GM06990 (cell line): ENCODE data around the gene TMEM30A.

Experiments used
- DNase-seq: peaks from one replicate; pipeline ENCODE4 v3.0.0-alpha.2; 2011; ENCODE audit not compliant: insufficient read length; ENCODE audit errors: extremely low read depth
- H3K27me3 ChIP-seq: replicated peaks from 2 replicates; pipeline ENCODE4 v1.6.0; 2011; ENCODE audit warnings: low read length; ENCODE audit not compliant: control insufficient read depth, insufficient read depth
- H3K36me3 ChIP-seq: 2 replicates; pipeline ENCODE4 v1.5.1; 2011; ENCODE audit warnings: low read length; ENCODE audit not compliant: control insufficient read depth, insufficient read depth
- H3K4me3 ChIP-seq: replicated peaks from 2 replicates; pipeline ENCODE4 v1.5.1; 2011; ENCODE audit warnings: low read depth, mild to moderate bottlenecking, control low read depth, low read length
- TF ChIP-seq, protein P1 (sequence below): IDR thresholded peaks from 2 replicates; pipeline ENCODE4 v1.5.1; 2011; ENCODE audit warnings: low read length, control low read depth, mild to moderate bottlenecking, inconsistent platforms; ENCODE audit not compliant: insufficient read depth, poor library complexity, severe bottlenecking

TMEM30A gene

DNA sequence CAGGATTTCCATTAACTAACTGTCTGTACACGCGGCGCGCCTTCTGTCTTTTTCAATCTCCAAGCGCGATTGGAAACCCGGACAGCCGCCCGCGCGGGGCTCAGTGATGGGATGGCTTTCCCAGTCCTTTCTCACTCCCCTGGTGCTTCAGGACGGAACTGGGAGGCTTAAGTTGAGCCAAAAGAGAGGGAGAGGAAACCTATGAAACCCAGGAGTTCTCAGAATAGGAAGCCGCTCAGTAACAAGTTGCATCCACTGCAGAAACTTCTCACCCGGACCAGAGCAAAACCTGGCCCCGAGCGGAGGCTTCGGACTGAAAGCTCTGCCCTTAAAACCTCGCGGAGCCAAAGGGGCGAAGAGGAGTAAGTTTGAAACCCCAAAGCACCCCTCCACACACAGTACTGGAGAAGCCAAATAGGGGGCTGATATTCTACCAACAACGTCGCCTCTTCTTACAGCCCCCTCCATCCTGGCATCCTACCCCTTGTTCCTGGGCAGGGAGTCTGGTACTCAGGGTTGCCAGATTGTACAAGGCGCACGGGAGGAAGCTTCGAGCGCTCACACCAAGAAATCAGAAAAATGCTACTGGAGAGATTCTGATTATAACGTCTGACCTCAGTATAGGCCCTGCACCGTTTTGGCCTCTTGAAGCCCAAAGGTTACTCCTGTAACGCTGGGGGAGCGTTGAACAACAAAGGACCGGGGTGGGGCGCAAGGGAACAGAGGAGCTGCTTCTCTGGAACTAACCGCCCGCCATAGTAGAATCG is 77.8 kb downstream of the TMEM30A start:
- DNase-seq, result peak; percentile 17
- TF ChIP-seq, protein P1, sequence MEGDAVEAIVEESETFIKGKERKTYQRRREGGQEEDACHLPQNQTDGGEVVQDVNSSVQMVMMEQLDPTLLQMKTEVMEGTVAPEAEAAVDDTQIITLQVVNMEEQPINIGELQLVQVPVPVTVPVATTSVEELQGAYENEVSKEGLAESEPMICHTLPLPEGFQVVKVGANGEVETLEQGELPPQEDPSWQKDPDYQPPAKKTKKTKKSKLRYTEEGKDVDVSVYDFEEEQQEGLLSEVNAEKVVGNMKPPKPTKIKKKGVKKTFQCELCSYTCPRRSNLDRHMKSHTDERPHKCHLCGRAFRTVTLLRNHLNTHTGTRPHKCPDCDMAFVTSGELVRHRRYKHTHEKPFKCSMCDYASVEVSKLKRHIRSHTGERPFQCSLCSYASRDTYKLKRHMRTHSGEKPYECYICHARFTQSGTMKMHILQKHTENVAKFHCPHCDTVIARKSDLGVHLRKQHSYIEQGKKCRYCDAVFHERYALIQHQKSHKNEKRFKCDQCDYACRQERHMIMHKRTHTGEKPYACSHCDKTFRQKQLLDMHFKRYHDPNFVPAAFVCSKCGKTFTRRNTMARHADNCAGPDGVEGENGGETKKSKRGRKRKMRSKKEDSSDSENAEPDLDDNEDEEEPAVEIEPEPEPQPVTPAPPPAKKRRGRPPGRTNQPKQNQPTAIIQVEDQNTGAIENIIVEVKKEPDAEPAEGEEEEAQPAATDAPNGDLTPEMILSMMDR, result no peak
- Histone ChIP-seq H3K27me3 (peaks cover 4% of the 10 kb centered on the region), H3K4me3 (no peak overlapping the region), H3K36me3 (no peaks in the 10 kb centered on the region)

DNA sequence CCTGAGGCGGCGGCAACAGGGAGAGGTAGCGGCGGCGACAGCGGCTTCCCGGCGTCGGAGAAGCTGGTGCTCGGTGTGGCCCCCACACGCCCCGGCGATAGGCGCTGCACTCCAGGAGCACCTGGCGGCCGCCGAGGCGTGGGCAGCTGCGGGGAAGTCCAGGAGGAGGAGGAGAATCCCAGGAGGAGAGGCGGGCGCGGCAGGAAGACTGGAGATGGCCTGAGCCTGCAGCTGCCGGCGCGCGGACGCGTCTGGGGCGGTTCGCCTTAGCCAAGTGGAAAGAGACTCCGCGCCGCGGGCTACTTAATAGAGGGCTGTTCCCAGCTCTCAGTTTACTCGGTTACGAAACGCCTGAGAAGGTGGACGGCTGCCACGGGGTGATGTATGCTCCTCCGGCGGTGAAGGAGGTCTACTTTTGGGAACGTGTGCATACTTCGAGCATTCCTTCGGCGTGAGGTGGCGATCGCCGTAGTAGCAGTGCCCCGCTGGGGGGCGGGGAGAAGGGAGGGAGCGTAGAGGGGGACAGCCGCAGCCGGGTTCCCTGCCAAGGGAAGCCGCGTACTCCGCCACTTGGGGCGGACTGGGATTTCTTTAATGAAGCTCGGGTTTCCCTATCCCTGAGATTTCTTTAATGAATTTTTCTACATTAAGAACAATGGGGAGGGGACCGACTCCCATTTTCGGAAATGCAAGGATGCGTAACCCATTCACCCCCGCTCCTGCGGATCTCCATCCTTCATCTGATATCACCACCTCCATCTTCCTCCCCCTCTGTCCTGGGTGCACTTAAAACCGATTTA is 78.6 kb downstream of the TMEM30A start, which contains the start of gene COL12A1:
Gene COL12A1 (minus strand): TSS at position 278 of the 800 bp plus-strand sequence. CDS start 3,261 bp downstream, outside the sequence.
- TF ChIP-seq, protein P1, result no peak
- Histone ChIP-seq H3K36me3 (no peaks in the 10 kb centered on the region), H3K27me3 (peaks cover 4% of the 10 kb centered on the region), H3K4me3 (no peak within 1 kb of the TSS)
- peak; percentile 32 for DNase-seq

DNA sequence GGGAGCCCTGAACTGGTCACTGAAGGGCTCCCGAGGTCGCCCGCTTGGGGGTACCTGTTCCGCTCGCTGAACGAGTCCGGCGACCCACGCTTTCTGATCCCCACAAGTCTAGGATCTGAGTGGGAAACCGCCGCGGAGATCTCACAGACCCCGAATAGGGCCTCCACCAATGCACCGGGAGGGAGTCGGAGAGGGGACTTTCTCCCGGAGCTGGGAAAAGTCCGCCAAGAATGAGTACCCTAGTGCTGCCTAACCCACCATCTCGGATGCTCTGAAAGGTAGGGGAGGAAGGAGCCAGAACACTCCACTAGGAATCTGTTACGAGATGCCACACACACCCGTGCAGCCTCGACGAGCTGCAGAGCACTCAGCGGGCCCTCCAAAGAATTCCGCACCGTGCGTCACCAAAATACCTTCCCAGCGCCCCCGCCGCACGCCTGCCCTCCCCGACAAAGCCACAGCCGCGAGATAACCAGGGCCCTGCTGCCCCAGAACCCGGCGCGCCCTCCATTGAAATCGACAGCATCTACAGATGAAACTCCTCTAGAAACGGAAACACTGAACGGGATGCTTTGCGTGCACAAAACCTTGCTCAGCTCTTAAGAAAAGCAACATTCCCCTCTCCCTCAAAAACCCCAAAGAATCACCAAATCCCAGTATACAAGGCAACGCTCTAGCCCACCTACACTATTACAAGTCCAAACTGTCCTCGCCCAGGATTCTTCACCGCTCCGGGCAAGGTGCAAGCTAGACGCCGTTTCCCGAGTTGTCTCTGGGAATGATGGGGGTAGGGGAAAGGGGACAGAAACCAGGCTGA is 79.4 kb downstream of the TMEM30A start:
- H3K36me3 ChIP-seq, result no peaks in the 10 kb centered on the region
- DNase-seq, result peak; percentile 22
- H3K27me3 ChIP-seq, result peaks cover 4% of the 10 kb centered on the region
- no peak overlapping the region for H3K4me3 ChIP-seq
- TF ChIP-seq, protein P1, result no peak

DNA sequence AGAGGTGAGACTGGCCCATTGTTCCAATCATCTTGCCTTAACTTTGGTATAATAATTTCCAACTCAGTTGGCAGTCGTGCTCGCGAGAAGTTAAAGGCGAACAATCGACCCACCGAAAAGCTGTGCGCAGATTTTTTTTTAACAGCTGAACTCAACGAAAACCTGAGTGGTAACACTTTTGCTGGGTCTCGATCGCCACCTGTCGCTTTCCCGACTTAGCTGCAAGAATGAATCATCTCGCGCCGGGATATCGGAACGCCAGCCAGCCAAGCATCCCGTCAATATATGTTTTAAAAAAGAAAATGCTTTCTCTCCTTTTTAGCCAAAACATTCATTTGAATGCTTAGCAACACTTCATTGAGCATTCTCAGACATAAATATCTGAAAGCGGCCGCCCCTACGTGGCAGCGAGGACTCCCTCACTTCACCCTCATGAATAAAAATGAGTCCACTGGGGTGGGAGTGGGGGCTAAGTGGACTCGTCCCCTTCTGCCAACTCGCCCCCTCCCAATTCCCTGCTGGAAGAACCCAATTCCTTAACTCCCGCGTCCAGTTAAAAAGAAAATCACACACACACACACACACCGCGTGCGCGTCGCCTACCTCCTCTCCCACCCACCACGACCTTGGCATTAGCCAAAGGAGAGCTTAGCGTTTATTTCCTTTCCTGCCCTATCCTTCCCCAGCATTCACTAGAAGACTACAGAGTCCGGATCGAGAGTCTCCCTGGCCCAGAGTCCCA is 80.2 kb downstream of the TMEM30A start:
- peaks cover 4% of the 10 kb centered on the region for H3K27me3 ChIP-seq
- TF ChIP-seq, protein P1, result peak; percentile 66
- no peaks in the 10 kb centered on the region for H3K36me3 ChIP-seq
- no peak for DNase-seq
- H3K4me3 ChIP-seq, result no peak overlapping the region

DNA sequence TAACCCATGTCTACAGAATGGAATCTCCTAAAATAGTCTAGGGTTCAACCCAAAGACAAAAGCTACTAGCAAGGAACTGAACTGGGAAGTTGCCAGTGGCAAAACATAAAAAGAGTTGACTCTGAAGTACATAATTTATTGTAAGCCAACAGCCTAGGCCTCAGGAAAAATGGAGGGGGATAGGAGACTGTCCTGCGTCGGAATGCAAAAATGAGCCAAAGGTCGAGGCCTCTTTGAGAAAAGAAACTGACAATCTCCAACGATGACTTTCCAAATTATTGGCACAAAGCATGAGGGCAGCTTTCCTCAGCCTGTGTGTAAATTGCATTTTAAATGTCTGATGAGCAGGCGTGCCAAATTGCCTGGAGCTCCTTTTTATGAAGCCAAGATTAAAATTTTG is 80.9 kb downstream of the TMEM30A start:
- no peak overlapping the region for H3K4me3 ChIP-seq
- H3K27me3 ChIP-seq, result peaks cover 4% of the 10 kb centered on the region
- DNase-seq, result no peak
- TF ChIP-seq, protein P1, result no peak
- H3K36me3 ChIP-seq, result no peaks in the 10 kb centered on the region
